ENCODE results near the gene AGR2. TPM values are rescaled to one million over a fixed set of nuclear protein-coding genes. Genes with fewer than 3 reads are reported as not detected.
A peak's percentile ranks its signal among the peaks of the same experiment; 100 is the strongest.

AGR2 gene
- total and polyA plus RNA-seq, 2 donors (not counting 1 experiment from before 2014, with no cell fraction given), result not detected

DNA sequence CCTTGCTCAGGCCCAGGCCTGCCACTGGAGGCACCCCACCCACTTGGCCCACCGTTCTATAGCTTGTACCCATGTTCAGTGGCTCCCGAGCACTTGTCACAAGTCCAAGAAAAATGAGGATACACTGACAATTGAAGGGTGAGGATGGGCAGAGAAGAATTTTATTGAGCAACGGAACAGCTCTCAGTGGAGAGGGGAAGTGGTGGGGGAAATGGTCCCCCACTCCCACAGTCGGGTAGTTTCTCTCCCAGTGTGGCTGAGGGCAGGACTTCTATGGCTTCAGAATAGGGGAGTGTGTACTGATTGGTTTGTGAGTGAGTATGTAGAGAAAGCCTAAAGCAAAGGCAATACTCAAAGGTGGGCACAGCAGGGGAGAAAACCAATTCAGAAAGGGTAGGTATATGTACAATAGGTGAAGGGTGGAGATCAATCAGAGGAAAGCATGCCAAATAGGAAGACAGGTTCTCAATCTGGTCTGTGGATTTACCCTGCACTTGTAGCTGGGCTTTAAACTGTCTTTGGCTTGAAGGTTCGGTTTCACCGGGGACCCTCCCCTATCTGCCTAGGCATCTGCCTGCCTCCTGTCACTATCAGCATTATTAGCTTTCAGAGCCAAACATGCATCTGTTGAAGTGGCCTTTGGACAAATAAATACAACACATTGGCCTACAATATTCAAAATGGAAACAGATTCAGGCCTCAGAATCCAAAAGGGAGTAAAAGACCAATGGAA is 60.1 kb downstream of the AGR2 start:
- H4K20me1 ChIP-seq (ENCODE audit: control insufficient read depth, extremely low read depth, insufficient read depth, low read length), result no peaks in the 10 kb centered on the region
- H3K79me2 ChIP-seq (ENCODE audit: control insufficient read depth, insufficient read depth, low read length), result no peaks in the 10 kb centered on the region
- H3K9me3 ChIP-seq (ENCODE audit: control insufficient read depth, insufficient read depth, low read depth, low read length), result no peaks in the 10 kb centered on the region
- H2AFZ ChIP-seq (ENCODE audit: low read length), result no peak overlapping the region
- no peak overlapping the region for H3K4me3 ChIP-seq (replicated peaks in 1 of 4; ENCODE audit: control extremely low read depth in 1 of 4, insufficient read depth in 1 of 4, low read depth in 3 of 4, low read length in 4 of 4)
- no peaks in the 10 kb centered on the region for H3K27me3 ChIP-seq (ENCODE audit: control insufficient read depth, insufficient read depth, low read length)
- no peaks in the 10 kb centered on the region for H3K36me3 ChIP-seq (ENCODE audit: control insufficient read depth, insufficient read depth, low read length)
- no peak overlapping the region for H3K4me2 ChIP-seq (ENCODE audit: extremely low read depth, insufficient read depth, low read length)
- no peak overlapping the region for H3K27ac ChIP-seq (ENCODE audit: insufficient read depth, low read length)
- peaks cover under 1% of the 10 kb centered on the region for H3K4me1 ChIP-seq (ENCODE audit: control insufficient read depth, extremely low read depth, insufficient read depth, low read length)
- no peak for DNase-seq (ENCODE audit: low read depth in 2 of 2)
- TF ChIP-seq, protein P1, sequence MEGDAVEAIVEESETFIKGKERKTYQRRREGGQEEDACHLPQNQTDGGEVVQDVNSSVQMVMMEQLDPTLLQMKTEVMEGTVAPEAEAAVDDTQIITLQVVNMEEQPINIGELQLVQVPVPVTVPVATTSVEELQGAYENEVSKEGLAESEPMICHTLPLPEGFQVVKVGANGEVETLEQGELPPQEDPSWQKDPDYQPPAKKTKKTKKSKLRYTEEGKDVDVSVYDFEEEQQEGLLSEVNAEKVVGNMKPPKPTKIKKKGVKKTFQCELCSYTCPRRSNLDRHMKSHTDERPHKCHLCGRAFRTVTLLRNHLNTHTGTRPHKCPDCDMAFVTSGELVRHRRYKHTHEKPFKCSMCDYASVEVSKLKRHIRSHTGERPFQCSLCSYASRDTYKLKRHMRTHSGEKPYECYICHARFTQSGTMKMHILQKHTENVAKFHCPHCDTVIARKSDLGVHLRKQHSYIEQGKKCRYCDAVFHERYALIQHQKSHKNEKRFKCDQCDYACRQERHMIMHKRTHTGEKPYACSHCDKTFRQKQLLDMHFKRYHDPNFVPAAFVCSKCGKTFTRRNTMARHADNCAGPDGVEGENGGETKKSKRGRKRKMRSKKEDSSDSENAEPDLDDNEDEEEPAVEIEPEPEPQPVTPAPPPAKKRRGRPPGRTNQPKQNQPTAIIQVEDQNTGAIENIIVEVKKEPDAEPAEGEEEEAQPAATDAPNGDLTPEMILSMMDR (conservative IDR thresholded peaks at IDR 0.05 in 1 of 2, IDR thresholded peaks at IDR 0.05 in 1 of 2; ENCODE audit: low read depth in 1 of 2, low read length in 2 of 2), result no peak
- no peak for TF ChIP-seq EZH2 (IDR thresholded peaks at IDR 0.05; ENCODE audit: low read length, missing control alignments)
- H3K9ac ChIP-seq (ENCODE audit: insufficient read depth, low read length), result no peak overlapping the region

DNA sequence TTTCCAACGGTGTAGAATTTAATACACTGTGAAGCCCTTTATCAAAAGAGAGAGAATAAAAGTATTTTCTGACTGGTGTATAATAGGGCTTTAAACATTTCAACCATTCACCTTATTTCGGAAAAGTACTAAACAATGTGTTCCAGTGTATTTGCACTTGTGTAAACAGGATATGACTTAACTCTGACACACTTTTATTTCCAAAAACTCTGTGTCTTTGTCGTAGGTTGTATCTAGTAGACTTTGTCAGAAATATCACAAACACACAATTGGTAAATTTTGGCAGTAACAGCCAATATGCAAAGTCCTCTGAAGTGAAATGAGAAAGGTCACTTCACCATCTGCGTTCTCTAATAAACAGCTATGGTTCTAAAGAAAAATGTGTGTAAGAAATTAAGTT is 61.6 kb downstream of the AGR2 start:
- no peak for TF ChIP-seq EZH2 (IDR thresholded peaks at IDR 0.05; ENCODE audit: low read length, missing control alignments)
- TF ChIP-seq, protein P1 (conservative IDR thresholded peaks at IDR 0.05 in 1 of 2, IDR thresholded peaks at IDR 0.05 in 1 of 2; ENCODE audit: low read depth in 1 of 2, low read length in 2 of 2), result no peak
- Histone ChIP-seq H3K27me3 (ENCODE audit: control insufficient read depth, insufficient read depth, low read length) (no peaks in the 10 kb centered on the region), H3K79me2 (ENCODE audit: control insufficient read depth, insufficient read depth, low read length) (no peaks in the 10 kb centered on the region), H2AFZ (ENCODE audit: low read length) (no peak overlapping the region), H4K20me1 (ENCODE audit: control insufficient read depth, extremely low read depth, insufficient read depth, low read length) (no peaks in the 10 kb centered on the region), H3K9ac (ENCODE audit: insufficient read depth, low read length) (no peak overlapping the region), H3K36me3 (ENCODE audit: control insufficient read depth, insufficient read depth, low read length) (no peaks in the 10 kb centered on the region), H3K9me3 (ENCODE audit: control insufficient read depth, insufficient read depth, low read depth, low read length) (no peaks in the 10 kb centered on the region), H3K4me3 (replicated peaks in 1 of 4; ENCODE audit: control extremely low read depth in 1 of 4, insufficient read depth in 1 of 4, low read depth in 3 of 4, low read length in 4 of 4) (no peak overlapping the region), H3K4me1 (ENCODE audit: control insufficient read depth, extremely low read depth, insufficient read depth, low read length) (peaks cover 3% of the 10 kb centered on the region), H3K27ac (ENCODE audit: insufficient read depth, low read length) (no peak overlapping the region), H3K4me2 (ENCODE audit: extremely low read depth, insufficient read depth, low read length) (no peak overlapping the region)
- DNase-seq (ENCODE audit: low read depth in 2 of 2), result peak; percentile 60 to 78

DNA sequence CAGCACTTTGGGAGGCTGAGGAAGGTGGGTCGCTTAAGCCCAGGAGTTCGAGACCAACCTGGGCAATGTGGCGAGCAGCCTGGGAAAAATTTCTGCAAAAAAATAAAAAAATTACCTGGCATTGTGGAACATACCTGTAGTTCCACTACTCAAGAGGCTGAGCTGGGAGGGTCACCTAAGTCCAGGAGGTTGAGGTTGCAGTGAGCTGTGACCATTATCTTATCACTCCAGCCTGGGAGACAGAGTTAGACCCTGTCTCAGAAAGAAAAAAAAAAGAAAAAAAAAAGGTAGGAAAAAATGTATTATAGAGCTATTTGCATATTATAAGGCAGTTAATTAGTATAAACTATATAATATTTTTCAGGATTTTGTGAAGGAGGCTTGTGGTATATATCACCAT is 62.3 kb downstream of the AGR2 start:
- H3K9me3 ChIP-seq (ENCODE audit: control insufficient read depth, insufficient read depth, low read depth, low read length), result no peaks in the 10 kb centered on the region
- no peak overlapping the region for H2AFZ ChIP-seq (ENCODE audit: low read length)
- H4K20me1 ChIP-seq (ENCODE audit: control insufficient read depth, extremely low read depth, insufficient read depth, low read length), result no peaks in the 10 kb centered on the region
- TF ChIP-seq EZH2 (IDR thresholded peaks at IDR 0.05; ENCODE audit: low read length, missing control alignments), result no peak
- TF ChIP-seq, protein P1 (conservative IDR thresholded peaks at IDR 0.05 in 1 of 2, IDR thresholded peaks at IDR 0.05 in 1 of 2; ENCODE audit: low read depth in 1 of 2, low read length in 2 of 2), result no peak
- no peak overlapping the region for H3K27ac ChIP-seq (ENCODE audit: insufficient read depth, low read length)
- no peaks in the 10 kb centered on the region for H3K79me2 ChIP-seq (ENCODE audit: control insufficient read depth, insufficient read depth, low read length)
- DNase-seq (ENCODE audit: low read depth in 2 of 2), result no peak
- no peak overlapping the region for H3K4me3 ChIP-seq (replicated peaks in 1 of 4; ENCODE audit: control extremely low read depth in 1 of 4, insufficient read depth in 1 of 4, low read depth in 3 of 4, low read length in 4 of 4)
- no peak overlapping the region for H3K4me2 ChIP-seq (ENCODE audit: extremely low read depth, insufficient read depth, low read length)
- peaks cover 3% of the 10 kb centered on the region for H3K4me1 ChIP-seq (ENCODE audit: control insufficient read depth, extremely low read depth, insufficient read depth, low read length)
- H3K36me3 ChIP-seq (ENCODE audit: control insufficient read depth, insufficient read depth, low read length), result no peaks in the 10 kb centered on the region
- H3K9ac ChIP-seq (ENCODE audit: insufficient read depth, low read length), result no peak overlapping the region
- H3K27me3 ChIP-seq (ENCODE audit: control insufficient read depth, insufficient read depth, low read length), result no peaks in the 10 kb centered on the region

Other genes starting within 250 kb of the AGR2 start
- 33.1 and 50.4 TPM in 2 replicates for gene ANKMY2, start 159.2 kb downstream of the AGR2 start, total RNA-seq
- 23.9 and 34.3 TPM in 2 replicates for gene ANKMY2, start 159.2 kb downstream of the AGR2 start, polyA plus RNA-seq
- gene BZW2, start 158.8 kb downstream of the AGR2 start, total RNA-seq, result 39.3 and 43.3 TPM in 2 replicates
- 88.8 and 95.5 TPM in 2 replicates for gene BZW2, start 158.8 kb downstream of the AGR2 start, polyA plus RNA-seq
- gene TSPAN13, start 51.2 kb downstream of the AGR2 start, total RNA-seq, result 0.77 and 2.8 TPM in 2 replicates
- gene TSPAN13, start 51.2 kb downstream of the AGR2 start, polyA plus RNA-seq, result 2.5 and 6.7 TPM in 2 replicates
- not detected in 2 replicates for gene AGR3, start 77.0 kb upstream of the AGR2 start, total RNA-seq
- not detected in 2 replicates for gene AGR3, start 77.0 kb upstream of the AGR2 start, polyA plus RNA-seq